GM21737 (cell line): Measurements from ENCODE around the gene MZT2A.
"Not testable (repeated sequence)": the region's sequence is repeated elsewhere in the genome, so short reads cannot be mapped to it uniquely, and the experiment has no call there.

ENCODE experiments used
- ATAC-seq: cut with Tn5 transposase; IDR thresholded peaks from one replicate; pipeline ENCODE4 v1.9.1; 2021; ENCODE audit warnings: mild to moderate bottlenecking, moderate library complexity; ENCODE audit not compliant: unreplicated experiment

The MZT2A gene

GRCh38 chr2:131492015-131492417 lies at the start of gene MZT2A:
MZT2A (minus strand) TSS chr2:131492397; CDS start chr2:131492376, 21 bp downstream.
- peak; percentile 6 for ATAC-seq

GRCh38 chr2:131538856-131539255 lies 46.7 kb upstream of the MZT2A start:
- ATAC-seq, result not testable (repeated sequence)

GRCh38 chr2:131536841-131537240 lies 44.6 kb upstream of the MZT2A start:
- not testable (repeated sequence) for ATAC-seq

- ATAC-seq, result not testable (repeated sequence)
Measured at GRCh38 chr2:131535951-131536826, 44.0 kb upstream of the MZT2A start.

- ATAC-seq, result no peak
Measured at GRCh38 chr2:131535526-131535925, 43.3 kb upstream of the MZT2A start.

- ATAC-seq, result not testable (repeated sequence)
Measured at GRCh38 chr2:131534965-131535364, 42.8 kb upstream of the MZT2A start.

- not testable (repeated sequence) for ATAC-seq
Measured at GRCh38 chr2:131534317-131534672, 42.1 kb upstream of the MZT2A start.

GRCh38 chr2:131533609-131534316 lies 41.6 kb upstream of the MZT2A start:
- not testable (repeated sequence) for ATAC-seq

GRCh38 chr2:131532723-131533608 lies 40.8 kb upstream of the MZT2A start:
- ATAC-seq, result not testable (repeated sequence)

GRCh38 chr2:131531547-131532185 lies 39.5 kb upstream of the MZT2A start:
- not testable (repeated sequence) for ATAC-seq

GRCh38 chr2:131530626-131531344 lies 38.6 kb upstream of the MZT2A start:
- ATAC-seq, result not testable (repeated sequence)

GRCh38 chr2:131529864-131530445 lies 37.8 kb upstream of the MZT2A start:
- ATAC-seq, result not testable (repeated sequence)

- ATAC-seq, result peak; percentile 53
Measured at GRCh38 chr2:131528981-131529863, 37.0 kb upstream of the MZT2A start.

GRCh38 chr2:131527131-131528001 lies 35.2 kb upstream of the MZT2A start, which contains the start of gene CCDC74A:
CCDC74A (plus strand) TSS chr2:131527888; CDS start chr2:131527971, 83 bp downstream.
- peak; percentile 86 for ATAC-seq

- ATAC-seq, result not testable (repeated sequence)
Measured at GRCh38 chr2:131525256-131525655, 33.1 kb upstream of the MZT2A start.

- no peak for ATAC-seq
Measured at GRCh38 chr2:131521961-131522781, 30.0 kb upstream of the MZT2A start.
